HG02798 (cell line): ENCODE data around the gene ADAP1.

Experiments used
- ATAC-seq: cut with Tn5 transposase; IDR thresholded peaks from one replicate; pipeline ENCODE4 v1.9.1; 2021; ENCODE audit warnings: mild to moderate bottlenecking; ENCODE audit not compliant: unreplicated experiment, poor library complexity

The ADAP1 gene

DNA sequence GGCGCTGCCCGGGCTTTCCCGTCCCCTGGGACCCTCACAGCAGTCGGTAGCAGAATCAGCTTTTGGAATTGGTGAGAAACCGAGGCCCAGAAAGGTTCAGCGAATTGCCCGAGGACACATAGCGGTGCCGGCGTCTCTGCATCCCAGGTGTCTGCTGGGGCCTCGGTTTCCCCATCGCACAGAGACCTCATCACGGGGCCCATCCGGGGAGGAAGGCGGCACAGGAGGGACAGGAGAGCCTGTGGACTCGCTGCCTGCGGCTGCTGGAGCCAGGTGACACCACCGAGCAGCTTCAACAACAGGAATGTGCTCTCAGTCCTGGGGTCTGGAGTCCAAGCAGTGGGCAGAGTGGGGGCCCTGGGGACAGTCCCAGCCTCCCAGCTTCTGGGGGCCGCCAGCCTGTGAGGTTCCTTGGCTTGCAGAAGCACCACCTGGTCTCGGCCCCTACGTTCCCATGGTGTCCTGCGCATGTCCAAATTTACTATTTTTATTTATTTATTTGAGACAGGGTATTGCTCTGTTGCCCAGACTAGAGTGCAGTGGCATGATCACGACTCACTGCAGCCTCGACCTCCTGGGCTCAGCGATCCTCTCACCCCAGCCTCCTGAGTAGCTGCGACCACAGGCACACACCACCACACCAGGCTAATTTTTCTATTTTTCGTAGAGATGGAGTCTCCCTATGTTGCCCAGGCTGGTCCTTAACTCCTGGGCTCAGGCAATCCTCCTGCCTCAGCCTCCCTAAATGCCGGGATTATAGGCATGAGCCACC, 21.4 kb upstream of the ADAP1 start:
- ATAC-seq = no peak

- peak; percentile 73 for ATAC-seq
These were observed 20.6 kb upstream of the ADAP1 start, which contains the start of gene COX19 for GRCh38 chr7:974820-975681. Gene COX19, minus strand, starts transcription at chr7:975549. Its CDS starts 40 bp downstream, at chr7:975509.

GRCh38 chr7:974172-974571, 19.7 kb upstream of the ADAP1 start:
- no peak for ATAC-seq

DNA sequence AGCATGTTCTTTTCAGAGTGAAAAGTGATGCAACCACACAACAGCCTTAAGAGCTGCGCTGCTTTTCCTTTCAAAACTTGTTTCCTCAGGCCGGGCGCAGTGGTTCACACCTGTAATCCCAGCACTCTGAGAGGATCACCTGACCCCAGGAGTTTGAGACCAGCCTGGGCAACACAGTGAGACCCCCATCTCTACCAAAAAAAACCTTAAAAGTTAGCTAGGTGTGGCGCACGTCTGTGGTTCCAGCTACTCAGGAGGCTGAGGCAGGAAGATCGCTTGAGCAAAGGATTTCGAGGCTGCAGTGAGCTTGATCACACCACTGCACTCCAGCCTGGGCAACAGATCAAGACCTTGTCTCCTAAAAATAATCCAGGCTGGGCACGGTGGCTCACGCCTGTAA, 18.8 kb upstream of the ADAP1 start:
- ATAC-seq = no peak

DNA sequence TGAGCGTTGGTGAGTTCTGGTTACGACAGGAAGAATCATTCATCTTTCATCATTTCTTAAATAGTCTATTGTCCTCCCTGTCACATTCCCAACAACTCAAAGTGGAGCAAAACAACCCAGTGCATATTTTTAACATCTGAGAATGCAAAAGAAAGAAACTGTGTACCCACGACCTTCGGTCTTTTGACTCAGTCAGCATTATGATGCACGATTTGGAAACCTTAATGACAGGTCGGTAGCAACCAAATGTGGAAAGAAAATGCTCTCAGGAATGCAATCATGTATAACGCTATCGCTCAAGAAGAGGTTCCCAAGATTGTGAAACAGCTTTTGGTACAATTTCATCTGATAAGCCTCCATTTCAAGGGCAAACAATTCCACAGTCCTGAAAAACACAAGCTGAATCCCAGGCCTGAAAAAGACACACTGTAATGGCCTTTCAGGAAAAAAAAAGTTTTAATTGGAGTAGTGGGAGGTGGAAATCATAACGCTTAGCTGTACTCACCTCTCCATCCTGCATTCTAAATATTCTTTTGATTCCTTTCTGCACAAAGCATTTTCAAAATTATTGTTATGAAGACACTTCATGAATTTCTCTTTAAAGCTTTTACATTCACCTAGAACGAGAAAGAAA, 18.3 kb upstream of the ADAP1 start:
- no peak for ATAC-seq

GRCh38 chr7:972110-972509, 17.6 kb upstream of the ADAP1 start:
- no peak for ATAC-seq

DNA sequence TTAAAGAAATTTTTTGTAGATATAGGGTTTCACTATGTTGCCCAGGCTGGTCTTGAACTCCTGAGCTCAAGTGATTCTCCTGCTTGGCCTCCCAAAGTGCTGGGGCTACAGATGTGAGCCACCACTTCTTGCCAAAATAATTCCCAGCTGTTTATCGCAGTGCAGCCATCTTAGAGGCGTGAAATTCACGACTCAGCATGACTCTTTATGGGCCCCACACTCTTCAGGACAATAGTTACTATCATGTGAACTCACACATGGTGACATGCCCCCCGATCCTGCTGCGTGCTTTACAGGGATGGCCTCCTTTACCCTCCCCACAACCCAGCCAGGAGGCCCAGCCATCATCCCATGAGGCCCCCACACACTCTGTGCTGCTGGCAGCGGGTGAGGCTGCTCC, 16.3 kb upstream of the ADAP1 start:
- ATAC-seq = no peak

DNA sequence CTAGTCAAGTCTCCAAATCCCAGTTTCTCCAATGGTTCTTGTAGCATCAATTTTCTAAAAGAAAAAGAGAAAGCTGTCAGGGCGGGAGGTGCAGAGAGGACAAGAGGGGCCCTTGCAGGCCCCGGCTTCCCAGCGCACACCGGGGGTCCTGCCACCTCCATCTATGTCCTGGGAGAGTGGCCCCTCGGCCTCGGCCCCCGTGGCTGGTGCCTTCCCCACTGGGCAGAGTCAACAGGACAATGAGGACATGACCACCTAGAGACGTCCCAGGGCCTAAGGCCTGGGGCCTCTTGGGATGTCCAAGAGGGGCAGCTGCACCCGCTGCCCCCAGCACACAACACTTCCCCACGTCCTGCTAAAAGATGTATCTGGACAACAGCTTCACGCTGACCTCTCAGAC, 14.9 kb upstream of the ADAP1 start:
- ATAC-seq = no peak

DNA sequence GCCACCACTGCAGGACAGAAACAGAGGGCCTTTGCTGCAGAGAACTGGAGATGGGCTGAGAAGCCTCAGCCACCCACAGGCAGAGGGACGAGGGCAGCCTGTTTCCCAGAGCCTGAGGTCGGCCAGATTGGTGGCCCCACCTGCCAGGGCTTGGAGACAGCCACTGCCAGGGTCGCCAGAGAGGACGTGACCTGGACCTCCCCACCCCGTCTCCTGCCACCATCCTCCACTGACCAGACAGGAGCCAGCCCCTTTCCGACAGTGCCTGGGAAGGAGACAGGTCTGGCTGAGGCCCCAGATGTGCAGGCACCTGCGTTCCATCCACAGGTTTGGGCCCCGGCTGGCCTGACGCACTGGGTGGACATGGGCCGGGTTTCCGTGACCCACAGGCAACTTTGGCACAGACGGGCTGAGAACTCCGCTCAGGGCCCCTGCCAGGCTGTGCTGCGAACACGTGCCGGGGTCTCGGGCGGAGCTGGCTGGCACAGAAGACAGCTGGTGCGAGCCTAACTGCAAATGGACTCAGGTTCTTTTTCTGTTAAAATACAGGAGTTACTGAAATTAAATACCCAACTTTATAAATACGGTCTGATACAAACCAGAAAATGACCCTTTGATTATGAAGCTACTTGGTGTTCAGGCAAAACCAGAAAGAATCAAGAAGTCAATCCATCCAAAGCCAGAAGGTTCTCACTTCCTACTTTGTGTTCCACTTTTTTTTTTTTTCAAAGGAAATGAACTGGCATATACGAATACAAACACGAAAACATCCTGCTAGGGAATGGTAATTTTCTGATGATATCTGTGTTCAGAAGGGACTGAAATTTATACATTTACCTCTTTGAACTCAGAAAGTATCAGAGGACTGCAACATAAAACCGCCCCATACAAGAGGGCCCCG, 14.0 kb upstream of the ADAP1 start:
- no peak for ATAC-seq

GRCh38 chr7:967361-968082, 13.0 kb upstream of the ADAP1 start:
- ATAC-seq = no peak

- ATAC-seq = no peak
These were observed 12.0 kb upstream of the ADAP1 start for GRCh38 chr7:966291-967069.

DNA sequence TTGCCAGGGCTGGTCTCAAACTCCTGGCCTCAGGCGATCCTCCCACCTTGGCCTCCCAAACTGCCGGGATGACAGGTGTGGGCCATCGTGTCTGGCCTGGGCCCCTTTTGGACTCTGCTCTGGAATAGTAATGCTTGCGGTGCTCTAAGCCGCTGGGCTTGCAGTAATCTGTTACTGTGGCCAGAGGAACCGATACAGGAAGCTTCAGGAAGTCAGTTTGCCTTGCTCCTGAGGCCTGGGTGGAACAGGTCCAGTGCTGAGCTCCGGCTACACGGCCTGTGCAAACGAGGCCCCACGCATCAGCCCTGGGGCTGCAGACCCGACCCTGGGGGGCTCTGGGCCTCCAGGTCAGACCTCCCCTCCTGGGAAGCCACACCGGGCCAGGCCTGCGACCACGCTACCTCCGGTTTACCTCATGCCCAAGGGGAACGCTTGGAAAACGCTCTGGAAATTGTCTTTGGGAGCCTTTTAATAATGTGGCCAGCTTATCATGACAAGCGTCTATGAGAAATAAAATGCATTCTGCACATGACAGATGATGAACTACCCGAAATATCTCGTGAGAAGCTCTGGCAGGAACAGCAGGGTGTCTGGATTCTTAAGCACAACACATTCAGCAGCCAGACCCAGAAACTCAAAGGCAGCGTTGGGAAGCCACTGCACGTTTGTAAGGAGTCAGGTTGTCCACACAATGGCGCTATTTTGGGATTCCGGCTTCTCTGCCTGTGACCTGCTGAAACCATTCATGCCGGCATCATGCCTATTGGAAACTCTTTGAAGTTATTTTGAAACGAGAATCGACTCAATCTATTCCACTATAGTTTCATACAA, 10.1 kb upstream of the ADAP1 start:
- ATAC-seq = no peak

DNA sequence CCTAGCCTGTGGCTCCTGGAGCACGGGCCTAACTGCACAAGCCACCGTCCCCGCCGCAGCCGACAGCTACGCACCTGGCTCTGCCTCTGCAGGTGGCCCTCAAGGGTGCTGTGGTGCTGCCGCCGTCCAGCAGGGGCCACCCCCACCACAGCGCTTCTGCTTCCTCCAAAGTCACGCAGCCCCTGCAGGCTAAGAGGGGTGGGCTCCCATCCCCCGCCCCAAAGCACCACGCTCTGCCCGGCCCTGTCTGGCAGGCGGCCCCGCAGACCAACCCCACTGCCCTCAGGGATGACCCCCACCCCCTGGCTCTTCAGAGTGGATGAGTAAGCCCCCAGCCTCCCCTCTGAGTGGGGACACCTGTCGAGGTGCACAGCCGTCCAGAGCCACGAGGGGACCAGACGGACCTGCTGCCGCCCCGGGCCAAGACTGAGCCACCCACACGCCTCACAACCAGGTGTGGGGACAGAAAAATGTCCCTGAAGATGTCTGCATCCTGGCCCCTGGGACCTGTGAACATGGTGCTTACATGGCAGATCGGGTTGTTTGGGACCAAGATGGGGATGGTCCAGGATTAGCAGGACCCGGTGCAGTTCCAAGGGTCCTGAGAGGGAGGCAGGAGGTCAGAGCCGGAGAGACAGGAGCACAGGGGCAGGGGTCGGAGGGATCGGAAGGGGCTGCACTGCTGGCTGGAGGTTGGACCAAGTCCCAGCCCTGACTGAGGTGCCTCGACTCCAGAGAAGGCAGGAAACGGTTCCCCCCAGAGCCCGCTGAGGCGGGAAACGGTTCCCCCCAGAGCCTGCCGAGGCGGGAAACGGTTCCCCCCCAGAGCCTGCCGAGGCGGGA, 9.0 kb upstream of the ADAP1 start:
- no peak for ATAC-seq

- ATAC-seq = no peak
These were observed 8.1 kb upstream of the ADAP1 start for GRCh38 chr7:962401-963081.

DNA sequence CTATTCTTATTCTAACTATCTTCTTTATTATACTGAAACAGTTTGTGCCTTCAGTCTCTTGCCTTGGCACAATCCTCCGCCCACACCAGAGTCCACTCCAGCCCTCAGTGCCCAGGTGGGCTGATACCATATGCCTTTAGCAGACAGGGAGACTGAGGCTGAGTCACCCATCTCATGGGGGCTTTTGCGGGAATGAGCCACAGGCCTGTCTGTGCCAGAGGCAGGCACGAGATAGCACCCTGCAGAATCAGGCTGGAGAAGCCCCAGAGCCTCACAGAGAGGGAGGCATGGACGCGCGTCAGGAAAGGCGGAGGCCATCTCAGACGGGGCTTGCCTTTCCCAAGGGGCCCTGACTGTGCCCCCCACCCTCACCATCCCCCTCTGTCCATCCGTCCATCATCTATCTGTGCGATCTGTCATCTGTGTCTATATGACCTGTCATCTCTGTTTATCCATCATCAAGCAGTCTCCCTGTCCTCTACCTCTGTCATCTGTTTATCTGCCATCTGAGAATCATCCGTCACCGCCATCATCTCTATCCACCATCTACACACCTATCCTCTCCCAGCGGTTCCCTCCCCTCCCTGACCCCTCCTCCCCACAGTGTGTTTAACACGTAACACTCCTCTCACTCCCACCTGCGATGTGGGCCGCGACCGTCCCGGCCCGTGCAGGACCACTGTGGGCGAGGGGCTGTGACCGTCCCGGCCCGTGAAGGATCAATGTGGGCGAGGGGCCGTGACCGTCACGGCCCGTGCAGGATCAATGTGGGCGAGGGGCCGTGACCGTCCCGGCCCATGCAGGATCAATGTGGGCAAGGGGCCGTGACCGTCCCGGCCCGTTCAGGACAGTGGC, 7.3 kb upstream of the ADAP1 start:
- no peak for ATAC-seq
